Neutrophil (primary cell): ENCODE measurements around the gene TDRD15.

ENCODE experiments used
- H3K27ac ChIP-seq: fragments of 200-600 bp; sonication (generic); 2 replicates; pipeline ENCODE4 v1.5.1; 2016; ENCODE audit warnings: mild to moderate bottlenecking, moderate library complexity
- H3K27me3 ChIP-seq: fragments of 200-600 bp; sonication (generic); 2 replicates; pipeline ENCODE4 v1.6.0; 2016; ENCODE audit warnings: mild to moderate bottlenecking
- H3K36me3 ChIP-seq: fragments of 200-600 bp; sonication (generic); 2 replicates; pipeline ENCODE4 v1.5.1; 2017
- H3K4me1 ChIP-seq, 2 experiments: fragments of 200-600 bp in 1 of 2; sonication (generic) in 1 of 2; 1 replicate in 1 of 2; 2 replicates in 1 of 2; pipeline versions ENCODE4 v1.5.1 to v1.6.1; 2013 to 2016; ENCODE audit warnings: low read depth in 1 of 2, low read length in 1 of 2, mild to moderate bottlenecking in 1 of 2, moderate library complexity in 1 of 2; ENCODE audit not compliant: control insufficient read depth in 1 of 2, insufficient read depth in 1 of 2
- H3K4me3 ChIP-seq, 2 experiments: fragments of 200-600 bp in 1 of 2; sonication (generic) in 1 of 2; 1 replicate in 1 of 2; 2 replicates in 1 of 2; pipeline ENCODE4 v1.5.1; 2013 to 2016; ENCODE audit warnings: low read depth in 1 of 2, low read length in 1 of 2, mild to moderate bottlenecking in 1 of 2, moderate library complexity in 1 of 2
- H3K9me3 ChIP-seq: fragments of 200-600 bp; sonication (generic); 2 replicates; pipeline ENCODE4 v1.5.1; 2016
- TF ChIP-seq, protein P1 (sequence below): fragments of 200-600 bp; sonication (generic); IDR thresholded peaks from 2 replicates; pipeline ENCODE4 v1.5.1; 2016; ENCODE audit warnings: antibody characterized with exemption

TDRD15 gene

DNA sequence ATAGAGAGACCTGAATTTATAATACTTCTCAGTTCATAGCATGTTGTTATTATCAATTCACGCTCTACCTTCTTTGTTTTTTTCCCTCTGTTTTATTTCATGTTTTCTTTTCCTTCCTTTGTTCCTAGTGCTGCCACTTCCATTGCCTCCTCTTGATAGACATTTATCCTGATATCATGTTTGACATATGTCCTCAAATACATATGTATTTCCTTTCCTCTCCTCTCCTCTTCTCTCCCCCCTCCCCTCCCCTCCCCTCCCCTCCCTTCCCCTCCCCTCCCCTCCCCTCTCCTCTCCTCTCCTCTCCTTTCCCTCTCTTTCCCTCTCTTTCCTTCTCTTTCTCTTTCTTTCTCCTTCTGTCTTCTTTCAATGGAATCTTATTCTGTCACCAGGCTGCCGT, 67.8 kb downstream of the TDRD15 start:
- no peak overlapping the region for H3K27ac ChIP-seq
- H3K9me3 ChIP-seq: no peaks in the 10 kb centered on the region
- no peaks in the 10 kb centered on the region for H3K36me3 ChIP-seq
- H3K4me3 ChIP-seq: no peak overlapping the region
- TF ChIP-seq, protein P1, sequence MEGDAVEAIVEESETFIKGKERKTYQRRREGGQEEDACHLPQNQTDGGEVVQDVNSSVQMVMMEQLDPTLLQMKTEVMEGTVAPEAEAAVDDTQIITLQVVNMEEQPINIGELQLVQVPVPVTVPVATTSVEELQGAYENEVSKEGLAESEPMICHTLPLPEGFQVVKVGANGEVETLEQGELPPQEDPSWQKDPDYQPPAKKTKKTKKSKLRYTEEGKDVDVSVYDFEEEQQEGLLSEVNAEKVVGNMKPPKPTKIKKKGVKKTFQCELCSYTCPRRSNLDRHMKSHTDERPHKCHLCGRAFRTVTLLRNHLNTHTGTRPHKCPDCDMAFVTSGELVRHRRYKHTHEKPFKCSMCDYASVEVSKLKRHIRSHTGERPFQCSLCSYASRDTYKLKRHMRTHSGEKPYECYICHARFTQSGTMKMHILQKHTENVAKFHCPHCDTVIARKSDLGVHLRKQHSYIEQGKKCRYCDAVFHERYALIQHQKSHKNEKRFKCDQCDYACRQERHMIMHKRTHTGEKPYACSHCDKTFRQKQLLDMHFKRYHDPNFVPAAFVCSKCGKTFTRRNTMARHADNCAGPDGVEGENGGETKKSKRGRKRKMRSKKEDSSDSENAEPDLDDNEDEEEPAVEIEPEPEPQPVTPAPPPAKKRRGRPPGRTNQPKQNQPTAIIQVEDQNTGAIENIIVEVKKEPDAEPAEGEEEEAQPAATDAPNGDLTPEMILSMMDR: no peak
- H3K4me1 ChIP-seq: no peaks in the 10 kb centered on the region
- no peaks in the 10 kb centered on the region for H3K27me3 ChIP-seq
